ENCODE measurements around the gene NKX2-4. TPM values are rescaled to one million over a fixed set of nuclear protein-coding genes. Genes with fewer than 3 reads are reported as not detected.
"Not testable (repeated sequence)": the region's sequence is repeated elsewhere in the genome, so short reads cannot be mapped to it uniquely, and the experiment has no call there.

The NKX2-4 gene
- total RNA-seq, 2 donors from 2014 or later, result not detected

DNA sequence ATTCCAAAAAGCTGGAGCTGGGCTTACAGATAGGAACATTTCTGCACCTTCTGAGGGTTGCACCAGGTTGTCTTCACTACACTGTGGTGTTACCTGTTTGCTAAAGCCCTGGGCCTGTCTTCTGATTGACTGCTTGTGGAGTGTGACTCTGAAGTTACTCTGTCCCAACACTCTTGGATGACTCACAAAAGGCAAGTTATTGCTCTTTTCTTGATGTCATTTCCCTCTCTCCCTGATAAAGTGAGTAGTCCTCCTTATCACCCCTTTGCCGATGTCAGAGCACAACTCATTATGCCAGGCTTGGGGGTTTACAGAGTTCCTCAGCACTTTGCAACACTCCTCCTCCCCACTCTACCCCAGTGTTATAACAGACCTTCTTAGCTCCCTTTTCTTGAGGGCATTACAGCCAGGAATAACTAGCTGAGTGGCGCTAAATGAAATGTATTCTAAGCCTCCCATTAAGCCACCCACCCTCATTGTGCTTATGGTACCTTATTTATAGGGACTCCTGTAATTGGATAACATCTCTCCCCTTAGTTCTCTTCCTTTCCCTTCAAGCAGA is 36.1 kb upstream of the NKX2-4 start:
- H3K4me3 ChIP-seq, result no peak overlapping the region
- no peaks in the 10 kb centered on the region for H3K27me3 ChIP-seq (replicated peaks; ENCODE audit: insufficient read depth)
- no peaks in the 10 kb centered on the region for H3K36me3 ChIP-seq
- H3K27ac ChIP-seq, result no peak overlapping the region
- no peaks in the 10 kb centered on the region for H3K4me1 ChIP-seq (ENCODE audit: control insufficient read depth in 1 of 2, low read depth in 2 of 2)
- DNase-seq (ENCODE audit: low spot score) (no peak), ATAC-seq (ENCODE audit: insufficient number of reproducible peaks, low FRiP score, low read depth) (no peak)
- no peaks in the 10 kb centered on the region for H3K9me3 ChIP-seq
- TF ChIP-seq, protein P1, sequence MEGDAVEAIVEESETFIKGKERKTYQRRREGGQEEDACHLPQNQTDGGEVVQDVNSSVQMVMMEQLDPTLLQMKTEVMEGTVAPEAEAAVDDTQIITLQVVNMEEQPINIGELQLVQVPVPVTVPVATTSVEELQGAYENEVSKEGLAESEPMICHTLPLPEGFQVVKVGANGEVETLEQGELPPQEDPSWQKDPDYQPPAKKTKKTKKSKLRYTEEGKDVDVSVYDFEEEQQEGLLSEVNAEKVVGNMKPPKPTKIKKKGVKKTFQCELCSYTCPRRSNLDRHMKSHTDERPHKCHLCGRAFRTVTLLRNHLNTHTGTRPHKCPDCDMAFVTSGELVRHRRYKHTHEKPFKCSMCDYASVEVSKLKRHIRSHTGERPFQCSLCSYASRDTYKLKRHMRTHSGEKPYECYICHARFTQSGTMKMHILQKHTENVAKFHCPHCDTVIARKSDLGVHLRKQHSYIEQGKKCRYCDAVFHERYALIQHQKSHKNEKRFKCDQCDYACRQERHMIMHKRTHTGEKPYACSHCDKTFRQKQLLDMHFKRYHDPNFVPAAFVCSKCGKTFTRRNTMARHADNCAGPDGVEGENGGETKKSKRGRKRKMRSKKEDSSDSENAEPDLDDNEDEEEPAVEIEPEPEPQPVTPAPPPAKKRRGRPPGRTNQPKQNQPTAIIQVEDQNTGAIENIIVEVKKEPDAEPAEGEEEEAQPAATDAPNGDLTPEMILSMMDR (IDR thresholded peaks at IDR 0.05), result no peak

- H3K4me3 ChIP-seq, result no peak overlapping the region
- no peak for DNase-seq (ENCODE audit: low spot score)
- no peaks in the 10 kb centered on the region for H3K36me3 ChIP-seq
- H3K27me3 ChIP-seq (replicated peaks; ENCODE audit: insufficient read depth), result no peaks in the 10 kb centered on the region
- TF ChIP-seq, protein P1 (IDR thresholded peaks at IDR 0.05), result no peak
- no peaks in the 10 kb centered on the region for H3K9me3 ChIP-seq
- H3K27ac ChIP-seq, result no peak overlapping the region
- H3K4me1 ChIP-seq (ENCODE audit: control insufficient read depth in 1 of 2, low read depth in 2 of 2), result no peaks in the 10 kb centered on the region
- ATAC-seq (ENCODE audit: insufficient number of reproducible peaks, low FRiP score, low read depth), result no peak
These were observed 35.6 kb upstream of the NKX2-4 start for GRCh38 chr20:21432911-21433310.

DNA sequence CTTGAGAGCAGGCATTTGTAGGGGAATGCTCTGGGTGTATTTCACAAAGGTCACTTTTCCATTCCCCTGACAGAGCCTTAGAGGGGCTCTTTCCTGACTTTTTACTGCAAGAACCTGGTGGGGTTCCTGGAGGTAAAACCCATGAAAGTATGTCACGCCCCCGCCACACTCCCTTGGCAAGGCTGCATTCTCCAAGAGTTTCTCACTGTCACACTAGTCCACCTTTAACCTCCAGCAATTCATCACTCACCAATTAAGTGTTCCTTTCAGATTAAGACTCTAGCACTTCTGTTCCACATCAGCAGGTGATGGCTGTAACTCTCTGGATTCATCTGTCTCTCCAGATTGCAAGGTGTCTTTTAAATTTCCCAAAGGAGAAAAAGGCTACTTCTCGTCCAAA is 32.7 kb upstream of the NKX2-4 start:
- no peaks in the 10 kb centered on the region for H3K36me3 ChIP-seq
- H3K4me1 ChIP-seq (ENCODE audit: control insufficient read depth in 1 of 2, low read depth in 2 of 2), result no peaks in the 10 kb centered on the region
- H3K27me3 ChIP-seq (replicated peaks; ENCODE audit: insufficient read depth), result no peaks in the 10 kb centered on the region
- TF ChIP-seq, protein P1 (IDR thresholded peaks at IDR 0.05), result no peak
- no peak for ATAC-seq (ENCODE audit: insufficient number of reproducible peaks, low FRiP score, low read depth)
- H3K4me3 ChIP-seq, result no peak overlapping the region
- no peak overlapping the region for H3K27ac ChIP-seq
- no peak for DNase-seq (ENCODE audit: low spot score)
- H3K9me3 ChIP-seq, result peaks cover 5% of the 10 kb centered on the region

- no peaks in the 10 kb centered on the region for H3K36me3 ChIP-seq
- no peak for ATAC-seq (ENCODE audit: insufficient number of reproducible peaks, low FRiP score, low read depth)
- TF ChIP-seq, protein P1 (IDR thresholded peaks at IDR 0.05), result no peak
These were observed 27.5 kb upstream of the NKX2-4 start for GRCh38 chr20:21424846-21425245.

GRCh38 chr20:21423712-21424111 is 26.4 kb upstream of the NKX2-4 start:
- H3K4me3 ChIP-seq; DNase-seq (ENCODE audit: low spot score); H3K9me3 ChIP-seq; H3K36me3 ChIP-seq; ATAC-seq (ENCODE audit: insufficient number of reproducible peaks, low FRiP score, low read depth); H3K27me3 ChIP-seq (replicated peaks; ENCODE audit: insufficient read depth); H3K4me1 ChIP-seq (ENCODE audit: control insufficient read depth in 1 of 2, low read depth in 2 of 2); H3K27ac ChIP-seq: not testable (repeated sequence)

More at GRCh38 chr20:21424846-21425245, 27.5 kb upstream of the NKX2-4 start:
- DNase-seq (ENCODE audit: low spot score), result no peak
- Histone ChIP-seq H3K27me3 (replicated peaks; ENCODE audit: insufficient read depth) (no peaks in the 10 kb centered on the region), H3K27ac (no peak overlapping the region), H3K4me1 (ENCODE audit: control insufficient read depth in 1 of 2, low read depth in 2 of 2) (no peaks in the 10 kb centered on the region), H3K9me3 (peaks cover 5% of the 10 kb centered on the region), H3K4me3 (no peak overlapping the region)
